Articular chondrocyte of knee joint (primary cell): ENCODE results near the gene TTLL8. TPM values are rescaled to one million over a fixed set of nuclear protein-coding genes. Genes with fewer than 3 reads are reported as not detected.

Experiments used
- total RNA-seq: library from RNA; depleted of rRNA; stranded (reverse); fragments of >200 nt; gene quantifications from 2 replicates; pipeline ENCODE4 v1.2.3, GENCODE V29; 2012

The TTLL8 gene
- not detected in 2 replicates for total RNA-seq

DNA sequence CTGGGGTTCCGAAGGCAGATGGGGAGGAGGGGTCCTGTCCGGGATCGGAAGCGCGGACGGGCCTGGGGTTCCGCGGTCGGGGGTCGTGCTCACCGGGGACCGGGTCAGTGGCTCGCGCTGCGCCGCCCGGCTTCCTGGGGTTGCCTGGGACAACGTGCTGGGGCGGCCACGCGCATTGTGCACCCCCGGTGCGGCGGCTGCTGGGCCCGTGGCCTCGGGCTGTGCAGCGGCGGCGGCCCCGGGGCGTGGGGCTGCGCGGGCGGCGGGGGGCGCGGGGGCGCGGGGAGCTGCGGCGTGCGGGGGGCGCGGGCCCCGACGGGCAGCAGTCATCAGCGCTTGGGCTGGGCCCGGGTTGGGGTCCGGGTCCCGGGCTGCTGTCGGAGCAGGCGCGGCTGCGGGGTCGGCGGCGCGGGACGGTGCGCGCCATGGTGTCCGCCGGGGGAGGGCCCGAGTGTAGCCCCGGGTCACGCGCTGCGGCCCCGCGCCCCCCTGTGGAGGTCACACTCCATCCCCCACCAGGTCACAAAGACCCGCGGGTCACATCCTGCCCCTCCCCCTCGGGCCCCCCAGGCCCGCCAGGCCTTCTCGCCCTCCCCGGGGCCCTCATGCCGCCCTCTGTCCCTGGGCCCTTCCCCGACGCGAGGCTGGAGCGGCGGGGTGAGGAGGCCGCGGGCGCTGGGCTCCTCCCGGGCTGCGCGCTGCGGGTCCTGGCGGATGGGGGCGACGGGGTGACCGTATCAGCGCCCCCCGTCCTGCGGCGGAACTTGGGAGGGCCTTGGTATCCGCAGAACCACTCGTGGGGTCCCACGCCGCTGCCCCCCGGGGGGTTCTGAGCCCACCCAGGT is at the start of gene TTLL8:
Gene TTLL8 (minus strand): TSS at position 238 of the 845 bp plus-strand sequence.

GRCh38 chr22:50089682-50090411 is 31.7 kb upstream of the TTLL8 start, which contains the start of gene MOV10L1:
Gene MOV10L1 (plus strand): TSS chr22:50090006. CDS start chr22:50090089, 83 bp downstream.

GRCh38 chr22:50085211-50085972 is 27.3 kb upstream of the TTLL8 start, which contains the start of gene MLC1:
Gene MLC1 (minus strand): TSS chr22:50085426. CDS start chr22:50084902, 524 bp downstream.

GRCh38 chr22:50012211-50013181 is 45.6 kb downstream of the TTLL8 start, which contains the start of gene IL17REL:
Gene IL17REL (minus strand): TSS chr22:50012765. CDS start chr22:50012646, 119 bp downstream.

Other genes with a start within 250 kb of the TTLL8 start
- gene BRD1, start 230.4 kb downstream of the TTLL8 start, total RNA-seq: 19.6 and 20.0 TPM in 2 replicates
- gene ZBED4, start 204.5 kb downstream of the TTLL8 start, total RNA-seq: 6.8 and 8.2 TPM in 2 replicates
- 17.4 and 19.9 TPM in 2 replicates for gene ALG12, start 139.9 kb downstream of the TTLL8 start, total RNA-seq
- gene CRELD2, start 139.7 kb downstream of the TTLL8 start, total RNA-seq: 41.4 and 46.8 TPM in 2 replicates
- 15.8 and 18.7 TPM in 2 replicates for gene PIM3, start 97.5 kb downstream of the TTLL8 start, total RNA-seq
- gene IL17REL, start 45.5 kb downstream of the TTLL8 start, total RNA-seq: not detected in 2 replicates
- gene MLC1, start 27.1 kb upstream of the TTLL8 start, total RNA-seq: not detected in 2 replicates
- gene MOV10L1, start 31.7 kb upstream of the TTLL8 start, total RNA-seq: under 0.01 and 0.43 TPM in 2 replicates
- 0.11 and 0.26 TPM in 2 replicates for gene PANX2, start 112.4 kb upstream of the TTLL8 start, total RNA-seq
- 11.2 and 13.5 TPM in 2 replicates for gene TRABD, start 127.6 kb upstream of the TTLL8 start, total RNA-seq
- 9.2 and 10.3 TPM in 2 replicates for gene SELENOO, start 142.7 kb upstream of the TTLL8 start, total RNA-seq
- 18.3 and 20.1 TPM in 2 replicates for gene TUBGCP6, start 186.7 kb upstream of the TTLL8 start, total RNA-seq
- 12.4 and 13.6 TPM in 2 replicates for gene HDAC10, start 193.0 kb upstream of the TTLL8 start, total RNA-seq
- 26.3 and 32.1 TPM in 2 replicates for gene MAPK12, start 203.4 kb upstream of the TTLL8 start, total RNA-seq
- gene MAPK11, start 212.1 kb upstream of the TTLL8 start, total RNA-seq: 5.2 and 5.3 TPM in 2 replicates
- 179 and 192 TPM in 2 replicates for gene PLXNB2, start 249.3 kb upstream of the TTLL8 start, total RNA-seq